HG02884 (cell line): ENCODE measurements around the gene DIAPH3.

ENCODE experiments used
- ATAC-seq: cut with Tn5 transposase; IDR thresholded peaks from one replicate; pipeline ENCODE4 v1.9.1; 2021; ENCODE audit warnings: mild to moderate bottlenecking, moderate library complexity; ENCODE audit not compliant: unreplicated experiment

DIAPH3 gene

DNA sequence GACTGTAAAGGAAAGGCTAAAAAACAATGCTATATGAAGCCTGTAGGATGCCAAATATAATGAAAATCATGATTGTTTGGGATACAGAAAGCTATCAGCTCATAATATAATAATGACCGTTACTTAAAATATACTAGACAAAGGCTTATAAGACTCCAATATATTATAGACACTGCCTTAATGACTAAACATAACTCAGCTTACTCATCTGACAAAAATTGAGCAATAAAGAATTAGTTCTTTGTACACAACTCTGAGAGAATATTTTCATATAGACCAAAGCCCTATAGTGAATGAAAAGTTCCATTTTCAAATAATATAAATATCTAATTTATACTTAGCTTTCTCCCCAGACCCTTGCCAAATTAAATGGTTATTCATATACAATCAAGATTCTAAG lies 283.3 kb downstream of the DIAPH3 start:
- no peak for ATAC-seq

DNA sequence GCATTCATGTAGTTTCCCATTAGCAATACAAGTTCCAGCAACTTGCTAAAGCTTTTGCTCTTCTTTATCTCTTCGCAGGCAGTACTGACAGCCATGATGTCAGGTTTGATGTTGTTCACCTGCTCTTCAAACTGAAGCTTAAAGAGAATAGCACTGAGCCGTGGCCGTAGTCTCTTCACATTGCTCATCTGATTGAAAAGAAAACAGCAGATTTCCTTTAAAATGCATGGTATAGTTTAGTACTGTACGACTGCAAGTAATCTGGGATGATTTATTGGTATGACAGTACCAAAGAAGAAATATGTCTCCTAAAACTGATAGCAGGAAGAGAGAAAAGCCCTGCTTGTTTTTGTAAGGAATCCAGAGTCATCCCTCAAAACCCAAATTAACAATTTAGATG lies 284.4 kb downstream of the DIAPH3 start:
- ATAC-seq, result no peak

DNA sequence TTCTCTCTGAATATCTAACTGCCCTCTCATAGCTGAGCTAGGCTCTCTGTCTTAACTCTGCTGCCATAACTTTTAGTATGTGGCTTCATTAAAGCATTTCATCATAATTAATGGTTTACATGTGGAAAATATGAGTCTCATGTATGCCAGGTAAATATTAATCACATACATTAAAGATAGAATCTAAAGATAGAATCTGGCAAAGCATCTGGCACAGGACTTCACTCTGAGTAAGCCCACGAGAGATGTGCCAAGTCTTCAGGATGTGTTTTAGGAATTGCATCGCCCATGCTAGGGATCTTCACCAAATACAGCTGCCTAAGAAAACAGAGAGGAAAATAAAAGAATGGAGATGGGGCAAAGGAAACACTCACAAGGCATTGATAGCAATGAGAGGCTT lies 285.8 kb downstream of the DIAPH3 start:
- ATAC-seq, result no peak

DNA sequence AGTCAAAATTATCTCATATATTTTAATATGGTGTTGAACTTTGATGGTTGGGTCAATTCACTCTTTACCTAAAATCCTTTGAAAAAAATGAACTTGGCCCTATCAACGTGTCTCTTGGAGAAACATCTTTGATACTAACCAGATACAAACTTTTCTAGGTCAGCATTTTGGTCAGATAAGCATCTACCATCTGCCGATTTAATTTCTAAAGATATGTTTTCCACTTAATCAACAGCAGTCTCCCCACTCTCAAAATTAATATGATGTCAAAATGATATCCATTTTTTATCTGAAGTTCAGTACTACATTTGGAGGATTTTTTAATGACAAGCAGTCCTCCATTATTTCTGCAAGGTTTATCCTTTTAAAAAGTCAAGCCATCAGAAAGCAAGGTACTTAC lies 288.8 kb downstream of the DIAPH3 start:
- no peak for ATAC-seq

GRCh38 chr13:59873856-59874255 lies 289.9 kb downstream of the DIAPH3 start:
- no peak for ATAC-seq

DNA sequence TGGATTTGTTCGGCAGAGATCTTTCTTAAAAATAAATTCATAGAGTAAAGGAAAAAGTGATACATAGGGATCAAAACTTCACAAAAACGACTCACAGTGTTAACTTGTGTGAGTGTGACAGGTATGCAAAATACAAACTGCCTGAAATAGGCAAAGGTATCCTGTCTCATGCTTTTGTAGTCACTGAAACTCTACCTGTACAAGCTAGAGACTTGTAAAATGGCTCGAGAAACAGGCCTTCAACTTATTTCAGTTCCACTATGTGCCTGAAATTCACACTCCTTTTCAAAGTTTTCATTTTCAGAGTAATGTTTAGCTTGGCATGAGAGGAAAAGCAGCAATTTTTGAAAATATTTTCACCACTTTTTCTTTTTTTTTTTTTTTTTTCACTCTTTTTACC lies 290.4 kb downstream of the DIAPH3 start:
- no peak for ATAC-seq

DNA sequence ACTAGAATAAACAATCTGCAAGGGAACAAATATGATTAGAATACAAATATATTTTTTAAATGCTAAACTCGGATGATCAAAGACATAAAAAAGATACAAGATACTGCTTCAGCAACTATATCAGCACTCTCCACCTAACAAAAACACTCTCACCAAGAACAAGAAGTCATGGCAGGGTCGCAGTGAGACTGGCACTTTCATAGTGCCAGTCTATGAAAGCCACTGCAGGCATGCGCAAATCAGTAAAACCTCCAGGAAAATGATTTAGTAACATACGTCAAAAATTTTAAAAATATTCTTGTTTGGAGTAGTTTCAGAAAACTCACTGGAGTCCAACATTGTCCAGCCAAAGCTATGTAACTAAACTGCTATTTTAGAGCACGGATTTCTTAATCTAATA lies 295.9 kb downstream of the DIAPH3 start:
- no peak for ATAC-seq

- no peak for ATAC-seq
These were observed 298.3 kb downstream of the DIAPH3 start for GRCh38 chr13:59865398-59865797.

GRCh38 chr13:59863621-59864020 lies 300.1 kb downstream of the DIAPH3 start:
- ATAC-seq, result no peak

DNA sequence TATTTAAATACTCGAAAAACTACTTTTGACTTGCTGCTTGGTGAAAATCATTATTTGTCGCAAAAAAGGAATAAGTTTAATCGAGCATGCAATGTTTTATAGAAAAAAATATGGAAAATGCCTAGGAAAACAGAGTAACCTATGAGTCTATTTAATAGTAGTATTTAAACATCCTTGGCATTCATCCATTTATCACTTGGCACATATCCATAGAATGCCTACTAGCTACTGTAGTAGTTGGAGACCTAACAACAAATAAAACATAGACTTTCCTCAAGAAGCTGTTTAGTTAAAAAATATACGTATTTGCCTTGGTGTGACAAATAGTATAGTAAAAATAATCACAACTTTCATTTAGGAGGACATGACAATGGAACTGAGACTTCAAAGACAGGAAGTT lies 302.1 kb downstream of the DIAPH3 start:
- ATAC-seq, result no peak

GRCh38 chr13:59856281-59856810 lies 307.4 kb downstream of the DIAPH3 start:
- no peak for ATAC-seq

DNA sequence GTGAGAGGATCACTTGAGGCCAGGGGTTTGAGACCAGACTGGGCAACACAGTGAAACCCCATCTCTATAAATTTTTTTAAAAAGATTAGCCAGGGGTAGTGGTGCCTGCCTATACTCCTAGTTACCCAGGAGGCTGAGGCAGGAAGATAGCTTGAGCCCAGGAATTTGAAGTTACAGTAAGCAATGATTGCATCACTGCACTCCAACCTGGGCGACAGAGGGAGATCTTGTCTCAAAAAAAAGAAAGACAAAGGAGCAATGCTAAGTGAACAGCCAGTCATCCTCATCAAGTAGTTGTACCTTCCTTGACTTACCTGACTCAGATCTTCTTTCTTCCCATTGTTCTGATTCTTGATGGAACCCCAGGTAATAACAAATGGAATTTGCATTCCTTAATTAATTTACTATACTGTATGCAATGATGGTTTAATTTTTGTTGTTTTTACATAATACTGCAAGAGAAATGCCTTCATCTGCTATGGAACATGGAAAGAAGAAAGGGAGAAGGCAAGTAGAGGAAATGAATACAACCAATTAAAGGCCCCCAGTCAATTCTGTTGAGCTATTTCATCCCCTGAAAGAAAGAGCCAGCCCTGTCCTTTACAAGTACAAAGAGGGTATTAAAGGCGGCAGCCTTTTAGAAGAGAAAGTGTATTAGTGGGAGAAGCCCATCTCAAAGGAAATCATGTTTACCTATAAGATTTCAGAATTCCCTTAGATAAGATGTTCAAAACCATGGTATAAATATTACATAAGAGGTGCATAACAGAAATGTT lies 316.7 kb downstream of the DIAPH3 start:
- ATAC-seq, result no peak

GRCh38 chr13:59843040-59843439 lies 320.7 kb downstream of the DIAPH3 start:
- ATAC-seq, result no peak

GRCh38 chr13:59842507-59842906 lies 321.2 kb downstream of the DIAPH3 start:
- no peak for ATAC-seq

GRCh38 chr13:59839186-59839585 lies 324.5 kb downstream of the DIAPH3 start:
- no peak for ATAC-seq

- no peak for ATAC-seq
These were observed 326.6 kb downstream of the DIAPH3 start for GRCh38 chr13:59837101-59837500.

DNA sequence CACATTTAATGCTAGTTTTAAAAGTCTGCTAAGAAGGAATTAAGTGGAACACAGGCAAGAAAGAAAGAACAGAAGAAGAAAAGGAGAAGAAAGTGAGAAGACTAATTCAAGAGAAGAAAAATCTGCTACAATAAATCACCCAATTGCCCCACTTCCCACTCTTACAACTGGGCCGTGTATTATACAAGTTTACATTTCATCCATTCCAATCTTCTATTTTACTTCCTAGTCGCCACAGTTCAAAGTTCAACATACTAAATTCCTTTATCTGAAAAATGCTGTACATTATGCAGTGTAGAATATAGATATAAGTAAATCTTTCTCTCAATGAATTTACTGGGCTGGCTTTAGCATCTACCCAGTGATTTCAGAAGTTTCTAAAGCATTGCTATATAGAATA lies 328.2 kb downstream of the DIAPH3 start:
- no peak for ATAC-seq

DNA sequence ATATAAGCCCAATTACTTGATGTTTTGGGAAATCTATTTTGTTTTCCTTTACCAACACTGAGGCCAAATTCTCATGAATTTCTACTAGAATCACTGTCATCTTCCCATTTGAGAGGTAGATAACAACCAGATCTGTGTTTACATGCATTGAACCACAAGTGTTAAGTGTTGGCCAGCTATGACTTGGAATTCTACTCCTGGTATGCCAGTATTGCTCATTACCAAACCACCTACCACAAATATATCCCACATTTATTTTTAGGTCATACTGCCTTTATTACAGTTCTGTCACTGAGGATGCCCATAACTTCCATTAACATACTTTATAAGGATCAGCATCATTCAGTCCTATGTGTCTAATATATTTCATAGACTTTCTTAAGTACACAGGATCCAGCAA lies 328.9 kb downstream of the DIAPH3 start:
- no peak for ATAC-seq

GRCh38 chr13:59829690-59830089 lies 334.0 kb downstream of the DIAPH3 start:
- ATAC-seq, result no peak

DNA sequence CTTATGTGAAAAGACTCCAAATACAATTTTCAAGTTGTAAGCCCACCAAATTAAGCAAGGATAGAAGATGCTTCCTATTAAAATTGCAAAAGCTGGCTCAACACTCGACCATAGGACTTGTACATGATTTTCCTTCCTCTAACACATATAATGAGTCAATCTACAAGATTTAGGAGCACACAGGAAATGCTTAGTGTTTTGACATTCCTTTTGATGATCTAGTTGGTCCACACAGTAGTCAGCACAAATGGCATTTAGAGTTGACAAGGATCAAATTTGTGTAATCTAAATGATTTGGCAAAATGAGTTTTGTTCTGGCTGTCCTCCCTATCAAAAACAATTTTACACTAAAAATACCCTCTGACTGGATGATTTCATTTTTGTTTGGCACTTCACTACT lies 340.2 kb downstream of the DIAPH3 start:
- no peak for ATAC-seq

- ATAC-seq, result no peak
These were observed 354.2 kb downstream of the DIAPH3 start for GRCh38 chr13:59809564-59809963.

DNA sequence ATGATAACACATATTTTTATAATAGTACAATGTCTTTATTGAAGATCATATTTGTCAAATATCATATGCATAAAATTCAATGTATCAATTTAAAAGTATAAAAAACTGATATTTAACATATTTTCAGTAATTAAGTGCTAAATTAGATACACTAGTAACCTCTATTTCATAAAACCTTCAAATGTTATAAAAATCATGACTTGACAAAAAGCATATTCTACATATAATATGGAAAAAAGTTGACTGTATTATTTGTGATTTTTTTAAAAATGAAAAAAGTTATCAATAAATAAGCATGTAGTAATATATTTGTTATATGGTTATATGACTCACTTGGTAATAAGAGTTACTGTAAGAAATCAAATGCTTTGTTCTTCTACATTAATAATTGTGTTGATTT lies 356.9 kb downstream of the DIAPH3 start:
- ATAC-seq, result no peak
